ENCODE measurements around the gene LAMA1.
"Not testable (repeated sequence)": the region's sequence is repeated elsewhere in the genome, so short reads cannot be mapped to it uniquely, and the experiment has no call there.

The LAMA1 gene

GRCh38 chr18:7117390-7118355, at the start of gene LAMA1:
TSS of gene LAMA1 (minus strand) at chr18:7117797. CDS start at chr18:7117720, 77 bp downstream.
- DNase-seq = no peak

GRCh38 chr18:7165846-7166393, 48.3 kb upstream of the LAMA1 start:
- DNase-seq = no peak

- no peak for DNase-seq
Measured at GRCh38 chr18:7164323-7165004, 46.9 kb upstream of the LAMA1 start.

GRCh38 chr18:7158216-7158615, 40.6 kb upstream of the LAMA1 start:
- no peak for DNase-seq

- DNase-seq = no peak
Measured at GRCh38 chr18:7157760-7158159, 40.2 kb upstream of the LAMA1 start.

GRCh38 chr18:7155887-7156286, 38.3 kb upstream of the LAMA1 start:
- DNase-seq = no peak

GRCh38 chr18:7155092-7155491, 37.5 kb upstream of the LAMA1 start:
- DNase-seq = no peak

- no peak for DNase-seq
Measured at GRCh38 chr18:7152440-7152839, 34.8 kb upstream of the LAMA1 start.

GRCh38 chr18:7147399-7147798, 29.8 kb upstream of the LAMA1 start:
- no peak for DNase-seq

GRCh38 chr18:7146067-7146466, 28.5 kb upstream of the LAMA1 start:
- DNase-seq = no peak

- not testable (repeated sequence) for DNase-seq
Measured at GRCh38 chr18:7144921-7145320, 27.3 kb upstream of the LAMA1 start.

- DNase-seq = no peak
Measured at GRCh38 chr18:7141287-7141686, 23.7 kb upstream of the LAMA1 start.

GRCh38 chr18:7139409-7139808, 21.8 kb upstream of the LAMA1 start:
- DNase-seq = no peak

GRCh38 chr18:7133181-7133580, 15.6 kb upstream of the LAMA1 start:
- DNase-seq = no peak

GRCh38 chr18:7132356-7133150, 15.0 kb upstream of the LAMA1 start:
- DNase-seq = no peak

GRCh38 chr18:7122376-7122775, 4.8 kb upstream of the LAMA1 start:
- DNase-seq = no peak

GRCh38 chr18:7116792-7117389, 706 bp downstream of the LAMA1 start:
- no peak for DNase-seq

- no peak for DNase-seq
Measured at GRCh38 chr18:7116001-7116730, 1.4 kb downstream of the LAMA1 start.

GRCh38 chr18:7112936-7113335, 4.7 kb downstream of the LAMA1 start:
- DNase-seq = no peak

GRCh38 chr18:7111134-7111533, 6.5 kb downstream of the LAMA1 start:
- no peak for DNase-seq

GRCh38 chr18:7105943-7106342, 11.7 kb downstream of the LAMA1 start:
- no peak for DNase-seq

- no peak for DNase-seq
Measured at GRCh38 chr18:7105268-7105667, 12.3 kb downstream of the LAMA1 start.
